Cerebellar cortex (tissue), 1 donor: Measurements from ENCODE around the gene TOP1.
"Not testable (repeated sequence)": the region's sequence is repeated elsewhere in the genome, so short reads cannot be mapped to it uniquely, and the experiment has no call there.

Experiments used
- DNase-seq: peaks from one replicate; pipeline ENCODE4 v3.0.0-alpha.2; 2015; ENCODE audit warnings: low spot score

TOP1 gene

GRCh38 chr20:41003936-41004294 lies 24.7 kb upstream of the TOP1 start:
- DNase-seq, result not testable (repeated sequence)

GRCh38 chr20:41004531-41005360 lies 23.9 kb upstream of the TOP1 start:
- DNase-seq, result peak; percentile 15

DNA sequence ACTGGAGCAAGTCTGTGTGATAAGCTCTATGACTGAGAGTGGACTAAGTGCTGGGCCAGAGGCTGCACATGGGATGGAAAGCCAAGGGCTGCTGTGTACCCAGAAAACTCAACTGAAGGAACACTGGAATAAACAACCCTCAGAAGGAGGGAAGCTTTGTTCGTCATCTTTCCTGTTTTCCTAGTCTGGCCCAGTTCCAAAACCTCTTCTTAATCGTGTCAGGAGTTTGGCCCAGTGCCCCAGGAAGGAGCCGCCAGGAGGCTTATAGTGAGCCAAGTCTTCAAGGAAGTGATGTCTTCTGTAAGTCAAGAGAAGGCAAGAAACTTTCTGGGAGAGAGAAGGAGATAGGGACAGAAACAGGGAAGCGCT lies 23.3 kb upstream of the TOP1 start:
- peak; percentile 26 for DNase-seq

DNA sequence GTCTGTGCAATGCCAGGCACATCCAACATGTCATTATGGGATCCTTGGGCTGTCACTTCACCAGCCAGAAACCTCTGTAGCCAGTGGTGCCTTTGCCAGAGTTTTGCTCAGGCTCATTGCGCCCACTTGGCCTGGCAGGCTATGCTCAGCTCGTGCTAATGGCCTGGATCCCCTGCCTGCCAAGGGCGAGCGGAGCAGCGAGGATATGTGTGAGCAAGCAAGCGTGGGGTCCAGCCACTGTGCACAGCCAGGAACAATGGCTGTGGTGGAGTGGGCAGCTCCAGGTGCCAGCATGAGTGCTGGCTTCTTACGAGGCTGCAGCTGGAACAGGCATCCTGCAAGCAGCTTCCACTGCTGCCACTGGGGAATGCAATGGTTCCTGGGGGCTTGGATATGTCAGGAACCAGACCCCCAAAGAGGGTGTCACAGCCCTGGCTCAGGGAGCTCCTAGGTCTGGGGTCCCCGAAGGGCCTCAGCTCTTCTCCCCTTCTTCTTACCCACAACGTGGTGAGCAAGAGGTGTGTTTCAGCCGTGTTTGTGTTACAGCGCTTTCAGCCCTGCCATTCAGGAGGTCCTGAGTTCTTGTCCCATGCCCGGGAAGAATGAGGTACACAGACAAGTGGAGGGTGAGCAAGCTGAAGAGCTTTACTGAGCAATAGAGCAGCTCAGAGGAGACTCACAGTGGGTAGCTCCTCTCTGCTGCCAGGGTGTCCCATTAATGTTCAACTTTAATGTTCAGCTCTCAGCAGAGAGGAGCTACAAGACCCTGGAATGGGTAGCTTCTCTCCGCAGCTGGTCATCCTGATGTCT lies 22.3 kb upstream of the TOP1 start:
- no peak for DNase-seq

GRCh38 chr20:41006936-41007474 lies 21.6 kb upstream of the TOP1 start:
- no peak for DNase-seq

DNA sequence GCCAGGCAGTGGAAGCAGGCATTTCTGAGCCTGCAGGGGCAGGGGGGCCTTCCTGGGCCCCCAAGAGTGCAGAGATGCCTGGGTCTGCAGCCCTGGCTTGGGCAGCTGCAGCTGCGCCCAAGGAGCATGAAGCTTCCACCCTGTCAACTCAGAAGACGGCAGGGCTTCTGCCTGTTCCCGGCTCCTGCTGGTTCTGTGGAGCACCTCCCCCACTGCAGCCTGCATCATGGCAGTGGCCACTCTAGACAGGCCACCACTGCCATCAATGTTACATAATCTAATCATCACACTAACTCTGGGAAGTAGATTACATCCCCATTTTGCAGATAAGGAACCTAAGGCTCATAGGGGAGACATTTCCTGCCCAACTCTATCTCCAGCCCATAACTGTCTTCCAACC lies 21.1 kb upstream of the TOP1 start:
- no peak for DNase-seq

- no peak for DNase-seq
These were observed 18.7 kb upstream of the TOP1 start for GRCh38 chr20:41009946-41010345.

GRCh38 chr20:41011551-41012067 lies 17.0 kb upstream of the TOP1 start:
- DNase-seq, result no peak

GRCh38 chr20:41014561-41015088 lies 14.0 kb upstream of the TOP1 start:
- DNase-seq, result no peak

DNA sequence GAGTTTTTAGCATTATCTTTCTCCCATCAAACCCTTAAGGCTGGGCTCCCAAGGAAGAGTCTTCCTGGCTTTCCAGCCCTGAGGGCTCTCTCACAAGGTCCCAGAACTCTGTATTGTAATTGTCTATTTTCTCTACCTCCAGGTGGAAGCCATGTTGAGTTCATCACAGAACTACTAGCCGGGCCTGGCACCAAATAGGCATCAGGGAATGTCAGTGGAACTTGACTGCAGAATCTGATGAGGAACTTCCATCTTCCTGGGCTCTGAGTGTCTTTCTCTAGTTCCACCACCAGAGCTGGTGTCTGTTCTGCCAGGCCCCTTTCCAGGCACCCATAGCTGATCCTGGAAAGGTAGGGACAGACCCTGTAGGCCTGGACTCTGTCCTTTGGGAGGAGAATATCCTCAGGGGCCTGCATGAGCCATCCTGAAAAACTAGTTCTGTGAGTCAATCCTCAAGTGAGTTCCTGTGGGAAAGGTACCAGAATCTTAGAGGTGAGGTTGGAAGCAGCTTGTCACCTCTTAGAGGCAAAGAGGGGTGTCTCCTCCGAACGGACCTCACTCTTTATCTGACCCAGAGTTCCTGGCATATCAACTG lies 11.1 kb upstream of the TOP1 start:
- no peak for DNase-seq

DNA sequence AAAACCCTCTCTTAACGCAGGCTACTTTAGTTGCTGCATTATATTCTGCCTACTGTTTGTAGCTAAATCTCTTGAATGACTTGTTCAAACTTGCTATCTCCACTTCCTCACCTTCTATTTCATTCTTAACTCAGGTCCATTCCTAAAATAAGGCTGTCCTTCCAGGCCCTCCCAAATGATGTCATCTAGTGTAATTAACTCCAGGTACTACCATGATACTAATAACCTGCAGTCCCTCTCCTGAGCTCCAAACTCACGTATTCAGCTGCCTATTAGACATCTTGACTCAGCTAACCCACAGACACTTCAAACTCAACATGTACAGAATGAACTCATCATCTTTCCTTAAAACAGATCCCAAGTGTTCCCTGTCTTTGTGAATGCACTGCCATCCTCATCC lies 10.5 kb upstream of the TOP1 start:
- DNase-seq, result no peak

DNA sequence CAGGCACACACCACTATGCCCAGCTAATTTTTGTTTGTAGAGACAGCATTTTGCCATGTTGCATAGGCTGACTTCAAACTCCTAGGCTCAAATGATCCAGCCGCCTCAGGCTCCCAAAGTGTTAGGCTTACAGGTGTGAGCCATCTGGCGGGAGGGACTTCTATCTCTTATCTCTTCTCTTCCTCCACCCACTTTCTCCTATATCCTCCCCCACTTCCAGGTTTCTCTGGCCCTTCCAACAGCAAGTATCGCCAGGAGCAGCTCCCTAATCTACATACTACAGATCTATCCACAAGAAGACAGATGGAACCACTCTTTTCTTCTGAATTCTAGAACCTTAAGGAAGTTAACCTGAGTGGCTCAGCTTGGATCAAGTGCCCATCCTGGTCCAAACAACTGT lies 5.1 kb upstream of the TOP1 start:
- DNase-seq, result no peak

DNA sequence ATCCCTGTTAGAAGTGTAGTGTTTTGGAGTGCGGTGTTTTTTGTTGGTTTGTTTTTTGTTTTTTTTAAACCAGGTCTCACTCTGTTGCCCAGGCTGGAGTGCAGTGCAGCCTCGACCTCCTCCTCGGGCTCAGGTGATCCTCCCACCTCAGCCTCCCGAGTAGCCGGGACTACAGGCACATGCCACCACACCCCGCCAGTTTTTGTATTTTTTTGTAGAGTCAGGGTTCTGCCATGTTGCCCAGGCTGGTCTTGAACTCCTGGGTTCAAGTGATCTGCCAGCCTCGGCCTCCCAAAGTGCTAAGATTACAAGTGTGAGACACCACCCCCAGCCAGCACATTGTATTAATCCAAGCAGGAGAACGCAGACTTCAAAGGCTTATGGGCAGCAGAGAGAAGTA lies 1.3 kb upstream of the TOP1 start:
- DNase-seq, result no peak

DNA sequence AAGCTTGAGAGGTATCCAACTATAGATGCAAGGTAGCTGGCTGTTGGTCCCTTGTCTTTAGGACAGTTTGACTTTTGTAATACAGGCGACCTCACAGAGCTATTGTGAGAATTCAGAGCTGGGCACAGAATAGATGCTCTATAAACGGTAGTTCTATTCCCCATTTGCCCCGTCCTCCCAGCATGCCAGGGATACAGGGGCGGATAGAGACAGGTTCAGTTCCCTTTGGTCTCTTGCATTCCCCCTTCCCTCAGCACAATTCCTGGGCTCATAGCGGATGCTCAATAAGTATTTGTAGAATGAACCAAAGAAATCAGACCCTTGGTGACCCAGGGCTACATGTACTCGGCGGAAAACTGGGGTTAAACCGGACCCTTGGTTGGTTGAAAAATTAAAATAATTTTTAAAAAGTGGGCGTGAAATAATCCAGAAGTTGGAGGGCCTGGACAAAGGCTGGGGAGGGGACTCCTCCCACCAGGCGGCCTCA lies 707 bp upstream of the TOP1 start:
- no peak for DNase-seq

GRCh38 chr20:41029150-41029901 lies 704 bp downstream of the TOP1 start:
- no peak for DNase-seq

DNA sequence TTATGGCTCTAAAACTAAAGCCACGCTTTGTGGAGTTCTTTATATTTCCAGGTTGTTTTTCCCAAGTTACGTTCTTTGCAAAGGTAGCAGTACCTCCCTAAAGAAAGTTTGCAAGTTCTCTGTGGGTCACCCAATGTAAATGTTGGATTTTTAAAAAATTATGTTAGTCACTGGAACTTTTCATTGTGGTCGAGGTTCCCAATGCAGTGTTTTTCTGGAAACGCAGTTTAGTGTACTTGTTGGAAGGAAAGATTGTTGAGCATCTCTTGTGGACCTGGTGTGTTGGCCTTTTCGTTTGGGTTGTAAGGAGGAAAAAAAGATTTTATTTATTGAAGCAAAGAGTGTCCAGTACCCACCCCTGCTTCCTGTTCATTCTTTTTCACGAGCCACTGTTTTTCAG lies 1.4 kb downstream of the TOP1 start:
- DNase-seq, result no peak

GRCh38 chr20:41030531-41031242 lies 2.1 kb downstream of the TOP1 start:
- DNase-seq, result no peak

GRCh38 chr20:41031243-41031619 lies 2.6 kb downstream of the TOP1 start:
- DNase-seq, result no peak

DNA sequence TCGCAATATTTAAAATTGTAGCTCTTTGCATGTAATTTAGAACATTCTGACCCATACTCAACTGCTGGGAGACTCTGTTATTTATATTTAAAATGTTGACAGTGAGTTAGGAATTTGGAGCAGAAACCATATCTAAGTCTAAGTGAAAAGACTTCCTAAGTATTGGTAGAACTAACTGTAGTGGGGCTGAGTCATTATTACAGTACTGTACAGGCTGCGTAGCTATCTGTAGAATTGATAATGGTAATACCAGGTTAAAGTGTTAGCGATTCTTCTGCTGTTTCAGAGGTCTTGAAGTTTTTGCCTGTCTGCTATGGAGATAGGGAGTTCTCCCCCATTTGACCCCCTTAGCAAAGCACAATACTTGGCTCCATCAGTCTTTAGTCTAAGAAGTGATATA lies 3.6 kb downstream of the TOP1 start:
- DNase-seq, result no peak

DNA sequence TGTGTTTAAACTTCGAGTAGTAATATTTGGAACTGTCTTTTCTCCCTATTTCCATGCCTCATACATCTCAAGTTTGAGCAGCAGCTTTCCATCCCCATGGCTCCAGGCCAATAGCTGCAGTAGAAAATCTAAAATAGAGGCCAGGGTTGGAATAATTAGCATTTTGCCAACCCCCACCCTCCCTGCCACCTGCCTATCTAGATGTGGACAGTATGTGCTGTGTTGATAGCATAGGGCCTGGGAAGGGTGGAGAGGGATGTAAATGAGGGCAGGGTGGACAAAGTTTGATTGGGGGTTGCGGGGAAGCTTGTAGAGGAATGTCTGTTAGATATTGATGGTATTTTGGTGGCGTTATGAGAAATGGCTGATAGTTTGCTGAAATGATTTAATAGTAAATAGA lies 5.6 kb downstream of the TOP1 start:
- peak; percentile 72 for DNase-seq

DNA sequence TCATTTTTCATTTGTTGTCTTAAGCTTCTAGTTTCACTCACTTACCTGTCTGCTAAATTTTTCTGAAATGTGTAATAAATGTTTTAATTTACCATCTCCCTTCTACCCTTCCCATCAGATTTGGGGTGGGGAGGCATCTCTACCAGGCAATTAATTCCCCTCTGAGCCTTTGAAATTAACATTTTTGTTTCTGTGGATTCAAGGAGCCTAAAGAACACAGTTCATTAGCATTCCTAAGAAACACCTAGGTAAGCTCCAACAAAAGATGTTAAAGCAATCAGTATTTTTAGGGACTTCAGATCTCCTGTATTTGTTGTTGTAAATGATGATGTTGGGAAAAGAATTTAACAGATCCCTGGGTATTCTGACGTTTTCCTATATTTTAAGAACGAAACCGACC lies 6.6 kb downstream of the TOP1 start:
- no peak for DNase-seq
